Keratinocyte (primary cell): Measurements from ENCODE around the gene TBC1D13. TPM values are rescaled to one million over a fixed set of nuclear protein-coding genes. Genes with fewer than 3 reads are reported as not detected.
"Not testable (repeated sequence)": the region's sequence is repeated elsewhere in the genome, so short reads cannot be mapped to it uniquely, and the experiment has no call there.

Experiments used
- DNase-seq: peaks from one replicate; pipeline ENCODE4 v3.0.0-alpha.2; 2011; ENCODE audit warnings: low read depth, missing footprints, low spot score
- FAIRE-seq: peaks from 2 replicates; lab custom pipeline; 2011; peaks lifted over from hg19 to GRCh38; lab: Jason Lieb, UNC
- H2AFZ ChIP-seq: 2 replicates; pipeline ENCODE4 v1.6.0; 2012; ENCODE audit warnings: low read length, control low read depth, inconsistent platforms; ENCODE audit not compliant: control insufficient read depth
- H3K27ac ChIP-seq: 2 replicates; pipeline ENCODE4 v1.5.1; 2011; ENCODE audit warnings: low read length; ENCODE audit not compliant: control insufficient read depth, insufficient read depth
- H3K27me3 ChIP-seq: 3 replicates; pipeline ENCODE4 v1.6.0; 2011; ENCODE audit warnings: low read length; ENCODE audit not compliant: control insufficient read depth, insufficient read depth; ENCODE audit errors: extremely low read depth
- H3K36me3 ChIP-seq, 2 experiments: 2 replicates in 1 of 2; 3 replicates in 1 of 2; pipeline ENCODE4 v1.5.1; 2011; ENCODE audit warnings: low read length in 2 of 2, mild to moderate bottlenecking in 1 of 2; ENCODE audit not compliant: control insufficient read depth in 2 of 2, insufficient read depth in 2 of 2; ENCODE audit errors: extremely low read depth in 1 of 2
- H3K4me1 ChIP-seq: 3 replicates; pipeline ENCODE4 v1.5.1; 2011; ENCODE audit warnings: low read length; ENCODE audit not compliant: control insufficient read depth, insufficient read depth; ENCODE audit errors: extremely low read depth
- H3K4me2 ChIP-seq: 3 replicates; pipeline ENCODE4 v1.6.0; 2011; ENCODE audit warnings: low read depth, low read length; ENCODE audit not compliant: control insufficient read depth, insufficient read depth; ENCODE audit errors: extremely low read depth
- H3K4me3 ChIP-seq, 3 experiments: fragments of 200-600 bp in 1 of 3; sonication (generic) in 1 of 3; 2 replicates in 2 of 3; 3 replicates in 1 of 3; pipeline ENCODE4 v1.5.1; 2011 to 2016; ENCODE audit warnings: low read length in 3 of 3, mild to moderate bottlenecking in 3 of 3, control low read depth in 2 of 3, inconsistent platforms in 1 of 3, low read depth in 1 of 3, mixed read lengths in 1 of 3, mixed run types in 1 of 3, moderate library complexity in 1 of 3; ENCODE audit not compliant: control insufficient read depth in 2 of 3, insufficient read depth in 2 of 3; ENCODE audit errors: extremely low read depth in 1 of 3
- H3K79me2 ChIP-seq: 2 replicates; pipeline ENCODE4 v1.6.0; 2012; ENCODE audit warnings: low read length; ENCODE audit not compliant: control insufficient read depth, insufficient read depth
- H3K9ac ChIP-seq: 3 replicates; pipeline ENCODE4 v1.6.0; 2011; ENCODE audit warnings: low read length; ENCODE audit not compliant: control insufficient read depth, insufficient read depth; ENCODE audit errors: extremely low read depth
- H3K9me1 ChIP-seq: 3 replicates; pipeline ENCODE4 v1.6.0; 2011; ENCODE audit warnings: low read length; ENCODE audit not compliant: control insufficient read depth, insufficient read depth; ENCODE audit errors: extremely low read depth
- H3K9me3 ChIP-seq: 2 replicates; pipeline ENCODE4 v1.5.1; 2012; ENCODE audit warnings: low read depth, low read length; ENCODE audit not compliant: control insufficient read depth
- H4K20me1 ChIP-seq: 3 replicates; pipeline ENCODE4 v1.6.0; 2011; ENCODE audit warnings: low read length; ENCODE audit not compliant: control insufficient read depth, insufficient read depth; ENCODE audit errors: extremely low read depth
- EZH2 ChIP-seq: IDR thresholded peaks from one replicate; pipeline ENCODE4 v1.6.1; 2012; ENCODE audit warnings: inconsistent platforms, mild to moderate bottlenecking, low read length, moderate library complexity
- dilution Hi-C: fragments of 300-500 bp; cut with MboI; formaldehyde crosslinking; loops from one replicate; pipeline ENCODE4 v1.7.0; 2020; ENCODE audit warnings: low sequenced_read_pairs; ENCODE audit not compliant: extremely low pct_ligation_motif_present
- polyA plus RNA-seq, 5 experiments: library from polyadenylated mRNA; depleted of rRNA in 3 of 5; stranded (reverse) in 3 of 5; stranded (forward) in 1 of 5; unstranded in 1 of 5; fragments of >200 nt; gene quantifications; 1 replicate in 1 of 5; 2 replicates in 3 of 5; 3 replicates in 1 of 5; pipeline versions ENCODE4 v1.2.1 to v1.2.3, GENCODE V29; 2011 to 2012; ENCODE audit warnings: missing spikeins in 2 of 5, low read depth in 1 of 5, low replicate concordance in 1 of 5
- TF ChIP-seq, protein P1 (sequence below), 3 experiments: IDR thresholded peaks in 1 of 3; conservative IDR thresholded peaks in 1 of 3; optimal IDR thresholded peaks in 1 of 3; 2 replicates in 2 of 3; 3 replicates in 1 of 3; pipeline versions ENCODE3 to v1.5.1; 2011; ENCODE audit warnings: low read length in 3 of 3, mild to moderate bottlenecking in 3 of 3, moderate library complexity in 2 of 3, control low read depth in 1 of 3, inconsistent platforms in 1 of 3; ENCODE audit not compliant: insufficient read depth in 2 of 3; ENCODE audit errors: extremely low read depth in 1 of 3

The TBC1D13 gene
- polyA plus RNA-seq, 1 donor (not counting 4 experiments of a cell fraction or from before 2014, with no cell fraction given): 12.8 TPM

- TF ChIP-seq EZH2: no peak
- TF ChIP-seq, protein P1, sequence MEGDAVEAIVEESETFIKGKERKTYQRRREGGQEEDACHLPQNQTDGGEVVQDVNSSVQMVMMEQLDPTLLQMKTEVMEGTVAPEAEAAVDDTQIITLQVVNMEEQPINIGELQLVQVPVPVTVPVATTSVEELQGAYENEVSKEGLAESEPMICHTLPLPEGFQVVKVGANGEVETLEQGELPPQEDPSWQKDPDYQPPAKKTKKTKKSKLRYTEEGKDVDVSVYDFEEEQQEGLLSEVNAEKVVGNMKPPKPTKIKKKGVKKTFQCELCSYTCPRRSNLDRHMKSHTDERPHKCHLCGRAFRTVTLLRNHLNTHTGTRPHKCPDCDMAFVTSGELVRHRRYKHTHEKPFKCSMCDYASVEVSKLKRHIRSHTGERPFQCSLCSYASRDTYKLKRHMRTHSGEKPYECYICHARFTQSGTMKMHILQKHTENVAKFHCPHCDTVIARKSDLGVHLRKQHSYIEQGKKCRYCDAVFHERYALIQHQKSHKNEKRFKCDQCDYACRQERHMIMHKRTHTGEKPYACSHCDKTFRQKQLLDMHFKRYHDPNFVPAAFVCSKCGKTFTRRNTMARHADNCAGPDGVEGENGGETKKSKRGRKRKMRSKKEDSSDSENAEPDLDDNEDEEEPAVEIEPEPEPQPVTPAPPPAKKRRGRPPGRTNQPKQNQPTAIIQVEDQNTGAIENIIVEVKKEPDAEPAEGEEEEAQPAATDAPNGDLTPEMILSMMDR (optimal IDR thresholded peaks at IDR 0.05 in 1 of 3, IDR thresholded peaks at IDR 0.05 in 1 of 3, conservative IDR thresholded peaks at IDR 0.05 in 1 of 3; ENCODE audit: extremely low read depth in 1 of 3, insufficient read depth in 2 of 3, low read length in 3 of 3): no peak
- Histone ChIP-seq H3K4me1 (peaks cover 18% of the 10 kb centered on the region), H2AFZ (no peak overlapping the region), H4K20me1 (peaks cover 4% of the 10 kb centered on the region), H3K4me3 (no peak overlapping the region), H3K27ac (no peak overlapping the region), H3K9me3 (no peaks in the 10 kb centered on the region), H3K9me1 (peaks cover 5% of the 10 kb centered on the region), H3K36me3 (peaks cover 6 to 9% of the 10 kb centered on the region in 2 experiments), H3K9ac (no peak overlapping the region), H3K27me3 (no peaks in the 10 kb centered on the region), H3K4me2 (no peak overlapping the region), H3K79me2 (no peaks in the 10 kb centered on the region)
- dilution Hi-C loops: no loop called here
- DNase-seq (no peak), FAIRE-seq (no peak)
These were observed 54.8 kb downstream of the TBC1D13 start for GRCh38 chr9:128841694-128842492.

GRCh38 chr9:128843171-128843570 is 56.1 kb downstream of the TBC1D13 start:
- DNase-seq, H3K27me3 ChIP-seq, H3K9me1 ChIP-seq, FAIRE-seq, H3K9me3 ChIP-seq, H4K20me1 ChIP-seq, H2AFZ ChIP-seq, H3K9ac ChIP-seq, H3K79me2 ChIP-seq, H3K4me2 ChIP-seq, H3K4me3 ChIP-seq, dilution Hi-C loops, H3K36me3 ChIP-seq, H3K27ac ChIP-seq: not testable (repeated sequence)
- H3K4me1 ChIP-seq: peaks cover 18% of the 10 kb centered on the region
